ENCODE data around the gene CHFR.
A peak's percentile ranks its signal among the peaks of the same experiment; 100 is the strongest.
"Not testable (repeated sequence)": the region's sequence is repeated elsewhere in the genome, so short reads cannot be mapped to it uniquely, and the experiment has no call there.

The CHFR gene

DNA sequence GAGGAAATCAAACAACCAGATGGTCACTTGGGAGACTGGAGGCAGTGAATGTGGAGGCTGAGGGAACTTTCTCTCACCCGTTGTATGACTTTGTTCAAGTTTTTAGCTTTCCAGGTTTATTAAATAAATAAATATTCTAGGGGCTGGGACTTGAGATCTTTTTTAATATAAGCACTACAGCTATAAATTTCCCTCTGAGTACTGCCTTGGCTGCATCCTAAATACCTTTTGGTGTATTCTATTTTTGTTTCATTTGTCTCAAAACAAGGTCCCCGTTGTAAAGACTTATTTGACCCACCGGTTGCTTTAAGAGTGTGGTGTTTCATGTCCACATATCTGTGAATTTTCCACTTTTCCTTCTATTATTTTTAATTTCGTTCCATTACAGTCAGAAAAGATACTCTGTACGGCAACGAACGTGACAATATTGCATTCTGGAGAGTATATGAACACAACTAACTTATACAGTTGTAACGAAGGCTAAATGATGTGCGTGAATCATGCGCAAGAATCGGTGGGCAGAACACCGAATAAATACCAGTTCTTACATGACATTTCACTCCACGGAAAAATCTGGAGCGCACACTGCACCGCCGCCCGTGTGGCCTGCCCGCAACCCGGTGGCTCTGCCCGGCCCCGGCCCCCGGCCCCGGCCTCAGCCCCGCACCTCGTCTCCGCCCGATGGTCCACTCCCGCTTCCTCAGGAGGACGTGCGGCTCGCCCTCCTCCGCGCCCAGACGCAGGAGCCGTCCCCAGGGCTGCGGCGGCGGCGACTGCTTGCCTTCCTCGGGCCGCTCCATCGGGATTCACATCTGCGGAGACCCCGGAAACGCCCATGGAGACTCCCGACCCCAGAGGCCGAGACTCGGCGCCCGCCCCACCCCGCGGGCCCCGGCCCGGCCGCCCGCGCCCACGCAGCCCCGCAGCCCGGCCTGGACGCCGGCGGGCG is 602 bp downstream of the CHFR start:
- intact Hi-C loops (cut with DNase I), result no loop called here
- DNase-seq, result peak in 6 of 42 donors; percentile 8 to 49 (median 21)

DNA sequence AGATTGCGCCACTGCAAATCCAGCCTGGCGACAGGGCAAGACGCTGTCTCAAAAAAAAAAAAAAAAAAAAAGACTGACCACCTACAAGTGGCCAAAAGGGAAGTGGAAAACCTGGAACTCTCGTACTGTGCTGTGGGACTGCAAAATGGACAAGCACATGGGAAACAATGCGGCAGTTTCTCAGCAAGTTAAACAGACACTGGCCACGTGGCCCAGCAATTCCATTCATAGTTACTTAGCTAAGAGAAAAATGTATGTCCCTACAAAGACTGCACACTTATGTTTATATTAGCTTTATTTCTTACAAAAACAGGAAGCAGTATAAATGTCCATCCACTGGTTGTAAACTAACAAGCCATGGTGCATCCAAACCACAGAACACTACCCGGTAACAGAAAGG is 5.6 kb downstream of the CHFR start:
- intact Hi-C loops (cut with DNase I), result no loop called here
- no peak for DNase-seq

DNA sequence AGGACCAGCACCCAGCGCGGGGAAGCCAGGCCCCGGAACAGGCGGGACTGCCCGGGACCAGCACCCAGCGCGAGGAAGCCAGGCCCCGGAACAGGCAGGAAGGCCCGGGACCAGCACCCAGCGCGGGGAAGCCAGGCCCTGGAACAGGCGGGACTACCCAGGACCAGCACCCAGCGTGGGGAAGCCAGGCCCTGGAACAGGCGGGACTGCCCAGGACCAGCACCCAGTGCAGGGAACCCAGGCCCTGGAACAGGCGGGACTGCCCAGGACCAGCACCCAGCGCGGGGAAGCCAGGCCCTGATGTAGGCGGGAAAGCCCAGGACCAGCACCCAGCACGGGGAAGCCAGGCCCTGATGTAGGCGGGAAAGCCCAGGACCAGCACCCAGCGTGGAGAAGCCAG is 12.8 kb downstream of the CHFR start:
- intact Hi-C loops (cut with DNase I), result not testable (repeated sequence)
- peak in 1 of 42 donors; percentile 16 for DNase-seq

DNA sequence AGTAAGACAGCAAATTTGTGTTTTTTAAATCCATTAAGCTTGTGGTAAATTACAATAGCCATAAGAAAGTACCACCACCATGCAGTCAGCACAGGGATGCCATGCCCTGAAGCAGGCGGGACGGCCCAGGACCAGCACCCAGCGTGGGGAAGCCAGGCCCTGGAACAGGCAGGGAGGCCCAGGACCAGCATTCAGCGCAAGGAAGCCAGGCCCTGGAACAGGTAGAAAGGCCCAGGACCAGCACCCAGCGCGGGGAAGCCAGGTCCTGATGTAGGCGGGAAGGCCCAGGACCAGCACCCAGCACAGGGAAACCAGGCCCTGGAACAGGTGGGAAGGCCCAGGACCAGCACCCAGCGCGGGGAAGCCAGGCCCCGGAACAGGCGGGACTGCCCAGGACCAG is 13.2 kb downstream of the CHFR start:
- intact Hi-C loops (cut with DNase I), result no loop called here
- DNase-seq, result no peak

DNA sequence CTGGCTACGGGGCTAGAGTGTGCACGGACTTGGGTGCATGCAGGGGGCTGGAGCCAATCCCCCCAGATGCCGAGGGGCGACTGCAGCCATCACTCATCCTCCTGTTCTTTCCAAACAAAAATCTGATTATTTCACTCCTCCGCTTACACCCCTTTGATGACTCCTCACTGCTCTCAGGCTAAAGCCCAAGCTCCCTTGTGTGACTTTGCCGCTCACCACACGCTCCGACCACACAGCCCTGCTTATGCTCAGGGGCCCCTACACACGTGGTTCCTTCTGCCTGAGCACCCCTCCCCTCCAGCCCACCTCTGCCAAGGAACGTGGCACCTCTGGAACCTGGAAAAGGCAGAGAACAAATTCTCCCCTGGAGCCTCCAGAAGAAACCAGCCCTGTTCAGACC is 13.7 kb downstream of the CHFR start:
- intact Hi-C loops (cut with DNase I), result no loop called here
- DNase-seq, result no peak

DNA sequence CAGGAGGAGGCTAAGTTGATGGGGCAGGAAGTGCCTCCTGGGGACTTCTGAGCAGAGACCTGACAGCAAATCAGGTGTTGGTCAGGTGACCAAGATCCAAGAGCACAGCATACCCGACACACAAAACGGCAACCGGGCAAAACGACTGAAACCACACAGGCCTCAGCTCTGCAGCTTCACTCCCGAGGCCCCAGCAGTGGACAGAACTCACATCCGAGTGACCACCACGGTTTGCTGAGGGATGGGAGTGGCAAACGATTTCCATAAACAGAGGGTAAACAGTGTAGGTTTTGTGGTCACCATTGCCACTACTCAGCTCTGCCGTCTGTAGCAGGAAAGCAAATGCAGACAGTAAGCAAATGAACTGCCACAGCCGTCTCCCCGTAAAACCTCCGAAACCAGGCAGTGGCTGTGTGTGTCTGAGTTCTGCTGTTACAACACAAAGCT is 14.4 kb downstream of the CHFR start:
- no peak for DNase-seq
- intact Hi-C loops (cut with DNase I), result no loop called here

DNA sequence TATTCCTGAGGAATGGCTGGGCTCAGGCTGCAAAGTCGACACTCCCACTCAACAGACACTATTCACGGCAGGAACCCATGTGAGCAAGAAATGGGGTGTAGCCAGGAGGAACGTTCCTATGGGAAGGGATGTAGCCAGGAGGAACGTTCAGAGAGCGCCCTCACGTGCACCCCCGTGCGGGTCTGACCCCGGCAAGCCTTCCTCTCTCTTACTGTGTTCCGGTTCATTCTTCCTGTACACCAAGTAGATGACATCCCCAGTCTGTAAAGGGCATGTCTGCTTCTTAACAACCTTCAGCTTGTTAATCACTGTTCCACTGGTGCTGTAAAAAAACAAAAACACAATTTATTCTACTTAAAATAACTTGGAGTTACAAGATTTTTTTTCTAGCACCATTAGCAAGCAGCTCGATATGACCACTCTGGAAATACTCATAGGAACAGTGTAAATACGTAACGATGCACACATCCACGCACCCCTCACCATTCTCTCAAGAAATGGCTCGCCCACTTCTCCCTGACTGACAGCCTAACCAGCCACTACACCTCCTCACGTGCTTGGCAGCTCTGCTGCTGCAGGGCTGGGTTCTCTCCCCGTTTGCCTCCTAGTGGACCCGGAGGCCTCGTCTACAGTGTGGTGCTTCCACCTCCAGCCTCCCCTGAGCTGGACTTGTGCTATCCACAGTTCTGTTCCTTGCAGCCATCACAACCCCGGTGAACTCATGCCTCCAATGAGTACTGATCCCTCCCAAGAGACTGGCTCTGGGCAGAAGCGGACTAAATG is 15.1 kb downstream of the CHFR start:
- intact Hi-C loops (cut with DNase I), result no loop called here
- DNase-seq, result peak in 26 of 42 donors; percentile 6 to 63 (median 35)

DNA sequence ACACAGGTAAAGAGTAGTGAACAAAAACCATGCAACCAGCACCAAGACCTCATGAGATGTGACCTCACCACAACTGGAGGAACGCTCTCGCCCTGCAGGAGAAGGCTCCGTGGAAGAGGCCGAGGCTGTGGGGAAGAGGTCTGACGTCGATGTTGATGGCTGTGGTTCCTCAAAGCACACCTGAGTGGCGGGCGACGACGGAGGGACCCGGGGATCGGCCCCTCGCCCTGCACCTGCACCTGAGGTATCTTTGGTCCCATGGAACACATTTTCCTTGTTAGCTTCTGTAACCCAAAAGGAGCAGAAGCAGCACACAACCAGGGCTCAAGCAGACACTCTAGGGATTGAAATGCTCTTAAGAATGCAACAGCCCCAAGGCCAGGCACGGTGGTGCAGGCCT is 17.9 kb downstream of the CHFR start:
- DNase-seq, result no peak
- intact Hi-C loops (cut with DNase I), result no loop called here

DNA sequence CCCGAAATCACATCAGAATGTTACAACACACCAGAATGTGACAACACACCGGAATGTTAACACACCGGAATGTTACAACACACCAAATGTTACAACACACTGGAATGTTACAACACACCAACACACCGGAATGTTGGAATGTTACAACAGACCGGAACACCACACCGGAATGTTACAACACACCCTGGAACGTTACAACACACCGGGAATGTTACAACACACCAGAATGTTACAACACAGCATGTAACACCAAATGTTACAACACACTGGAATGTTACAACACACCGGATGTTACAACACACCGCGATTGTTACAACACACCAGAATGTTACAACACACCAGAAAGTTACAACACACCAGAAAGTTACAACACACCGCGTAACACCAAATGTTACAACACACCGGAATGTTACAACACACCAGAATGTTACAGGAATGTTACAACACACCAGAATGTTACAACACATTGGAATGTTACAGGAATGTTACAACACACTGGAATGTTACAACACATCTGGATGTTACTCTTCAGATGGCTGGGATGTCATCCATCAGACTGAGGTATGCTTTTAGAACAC is 21.1 kb downstream of the CHFR start:
- no peak for DNase-seq
- intact Hi-C loops (cut with DNase I), result no loop called here

DNA sequence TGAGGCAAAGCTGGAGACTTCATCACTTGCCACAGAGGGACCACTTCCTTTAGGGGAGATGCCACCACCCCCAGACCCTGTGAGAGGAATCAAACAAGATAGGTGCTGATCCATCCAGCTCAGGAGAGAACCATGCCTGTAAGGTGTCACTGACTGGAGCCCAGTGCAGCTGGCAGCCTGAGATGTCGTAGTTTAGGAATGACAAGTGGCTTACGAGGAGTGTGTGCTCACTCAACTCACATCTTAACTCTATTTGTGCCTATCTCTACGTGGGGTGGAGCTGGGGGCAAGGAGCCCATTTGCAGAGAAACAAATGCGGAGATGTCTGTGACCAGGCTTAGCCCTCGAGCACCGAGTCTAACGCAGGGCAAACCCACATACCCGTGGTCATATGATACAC is 25.8 kb downstream of the CHFR start:
- DNase-seq, result no peak
- intact Hi-C loops (cut with DNase I), result no loop called here

DNA sequence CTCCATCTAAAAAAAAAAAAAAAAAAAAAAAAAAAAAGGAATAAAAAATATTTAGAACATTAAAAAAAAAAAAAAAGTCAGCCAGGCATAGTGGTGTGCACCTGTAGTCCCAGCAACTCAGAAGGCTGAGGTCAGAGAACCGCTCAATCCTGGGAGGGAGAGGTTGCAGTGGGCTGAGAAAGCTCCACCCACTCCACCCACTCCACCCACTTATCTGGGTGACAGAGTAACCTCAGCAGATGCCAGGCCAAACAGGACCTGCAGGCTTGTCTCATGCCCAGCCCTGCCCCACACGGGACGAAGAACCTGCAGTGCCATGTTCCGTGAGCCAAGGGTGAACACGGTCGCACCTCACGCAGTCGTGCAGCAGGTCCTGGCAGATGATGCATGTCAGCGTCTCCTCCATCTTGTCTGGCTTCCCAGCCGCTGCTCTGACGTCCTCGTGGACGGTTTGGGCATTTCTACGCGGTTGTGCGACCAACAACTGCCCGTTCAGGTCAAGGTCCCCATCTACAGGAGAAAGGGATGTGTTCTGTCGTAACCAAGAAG is 28.6 kb downstream of the CHFR start:
- no peak for DNase-seq

DNA sequence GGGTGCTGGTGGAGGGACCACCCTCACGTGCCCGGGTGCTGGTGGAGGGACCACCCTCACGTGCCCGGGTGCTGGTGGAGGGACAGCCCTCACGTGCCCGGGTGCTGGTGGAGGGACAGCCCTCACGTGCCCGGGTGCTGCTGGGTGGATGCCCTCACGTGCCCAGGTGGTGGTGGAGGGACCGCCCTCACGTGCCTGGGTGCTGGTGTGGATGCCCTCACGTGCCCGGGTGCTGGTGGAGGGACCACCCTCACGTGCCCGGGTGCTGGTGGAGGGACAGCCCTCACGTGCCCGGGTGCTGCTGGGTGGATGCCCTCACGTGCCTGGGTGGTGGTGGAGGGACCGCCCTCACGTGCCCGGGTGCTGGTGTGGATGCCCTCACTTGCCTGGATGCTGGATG is 30.4 kb downstream of the CHFR start:
- DNase-seq; intact Hi-C loops (cut with DNase I): not testable (repeated sequence)

More for the DNA sequence above, 28.6 kb downstream of the CHFR start:
- intact Hi-C loops (cut with DNase I), result no loop called here

DNA sequence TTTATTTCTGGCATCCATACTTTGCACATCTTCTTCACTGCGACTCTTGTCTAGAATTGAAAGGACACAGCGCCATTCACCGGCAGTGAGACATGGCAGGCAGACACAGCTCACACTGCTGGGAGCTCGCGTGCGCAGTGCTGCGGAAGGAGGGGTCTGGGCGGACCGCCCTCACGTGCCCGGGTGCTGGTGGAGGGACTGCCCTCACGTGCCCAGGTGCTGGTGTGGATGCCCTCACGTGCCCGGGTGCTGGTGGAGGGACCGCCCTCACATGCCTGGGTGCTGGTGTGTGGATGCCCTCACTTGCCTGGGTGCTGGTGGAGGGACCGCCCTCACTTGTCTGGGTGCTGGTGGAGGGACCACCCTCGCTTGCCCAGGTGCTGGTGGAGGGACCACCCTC is 30.8 kb downstream of the CHFR start:
- intact Hi-C loops (cut with DNase I), result no loop called here

DNA sequence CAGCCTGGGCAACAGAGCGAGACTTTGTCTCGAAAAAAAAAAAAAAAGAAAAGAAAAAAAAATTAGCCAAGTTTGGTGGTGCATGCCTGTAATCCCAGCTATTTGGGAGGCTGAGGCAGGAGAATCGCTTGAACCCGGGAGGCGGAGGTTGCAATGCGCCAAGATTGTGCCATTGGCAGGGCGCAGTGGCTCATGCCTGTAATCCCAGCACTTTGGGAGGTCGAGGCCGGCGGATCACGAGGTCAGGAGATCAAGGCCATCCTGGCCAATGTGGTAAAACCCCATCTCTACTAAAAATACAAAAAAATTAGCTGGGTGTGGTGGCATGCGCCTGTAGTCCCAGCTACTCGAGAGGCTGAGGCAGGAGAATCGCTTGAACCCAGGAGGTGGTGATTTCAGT is 32.2 kb downstream of the CHFR start:
- DNase-seq; intact Hi-C loops (cut with DNase I): not testable (repeated sequence)

More for the DNA sequence above, 30.8 kb downstream of the CHFR start:
- DNase-seq, result no peak

DNA sequence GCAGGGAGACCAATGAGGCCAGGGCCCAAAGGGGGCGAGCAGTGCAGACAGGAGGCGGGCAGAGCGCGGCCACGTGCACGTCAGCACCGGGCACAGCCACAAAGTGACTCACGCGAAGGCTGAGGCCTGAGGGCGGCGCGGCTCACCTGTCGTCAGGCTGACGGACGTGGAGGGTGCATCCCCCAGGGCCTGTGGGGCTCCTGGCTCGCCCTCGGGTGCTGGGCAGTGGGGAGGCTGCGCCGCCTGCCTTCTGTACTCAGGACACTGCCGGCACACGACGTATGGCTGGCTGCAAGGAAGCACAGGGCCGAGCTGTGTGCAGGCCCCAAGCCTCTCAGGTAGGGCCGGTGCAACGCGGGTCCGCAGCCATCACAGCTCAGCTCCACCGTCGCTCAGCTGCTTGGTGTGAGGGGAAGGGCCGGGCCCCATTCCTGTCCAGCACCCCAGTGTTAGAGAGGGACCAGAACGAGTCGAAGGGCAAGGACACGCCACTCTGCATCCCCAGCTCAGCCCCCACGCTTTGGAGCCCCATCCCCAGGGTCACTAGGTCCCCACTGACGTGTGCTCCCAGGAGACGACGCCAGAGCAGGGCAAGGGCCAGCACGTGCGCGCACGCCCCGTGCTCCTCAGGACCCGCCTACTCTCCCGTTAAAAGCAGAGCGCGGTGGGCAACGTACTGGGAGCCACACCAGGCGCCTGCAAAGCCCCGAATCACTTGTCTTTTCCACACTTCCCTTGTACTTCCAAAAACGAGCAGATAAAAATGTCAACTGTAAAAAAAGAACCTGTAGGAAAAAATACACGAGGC is 33.9 kb downstream of the CHFR start:
- intact Hi-C loops (cut with DNase I), result no loop called here

DNA sequence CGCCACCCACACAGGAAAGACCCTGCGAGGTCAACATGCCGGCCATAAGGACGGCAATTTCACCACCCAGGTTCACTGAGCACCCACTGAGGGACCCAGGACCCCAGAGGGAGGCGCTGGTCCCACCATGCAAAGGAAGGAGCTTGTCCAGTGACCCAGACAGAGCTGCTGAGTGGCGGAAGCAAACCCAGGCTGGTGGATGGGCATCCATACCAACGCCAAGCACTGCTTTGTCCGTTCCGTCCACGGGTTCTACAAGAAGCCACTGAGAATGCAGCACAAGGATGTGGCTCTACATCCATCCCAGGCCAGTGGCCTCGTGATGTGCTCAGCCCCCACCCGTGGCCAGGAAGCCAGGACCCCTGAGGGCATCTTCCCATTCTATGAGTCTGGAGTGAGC is 34.9 kb downstream of the CHFR start:
- DNase-seq, result no peak

More for the DNA sequence above, 33.9 kb downstream of the CHFR start:
- DNase-seq, result no peak

DNA sequence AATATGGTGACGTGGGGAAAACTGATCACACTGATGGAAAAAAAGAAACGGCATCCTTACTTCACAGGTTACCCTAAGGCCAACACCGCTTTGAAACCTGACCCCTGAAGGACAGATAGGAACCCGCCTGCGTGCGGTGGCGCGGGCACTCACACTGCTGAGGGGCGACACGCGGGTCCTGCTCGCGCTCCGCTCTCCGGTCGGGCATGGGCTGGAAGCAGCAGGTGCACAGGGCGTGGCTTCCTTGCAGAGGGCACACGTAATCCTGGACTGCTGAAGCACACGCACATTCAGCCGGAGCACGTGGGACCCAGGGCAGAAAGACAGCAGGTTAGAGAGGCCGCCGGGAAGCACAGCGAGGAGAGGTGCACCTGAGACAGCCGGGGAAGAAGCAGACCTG is 35.9 kb downstream of the CHFR start:
- intact Hi-C loops (cut with DNase I), result no loop called here
- no peak for DNase-seq

More for the DNA sequence above, 34.9 kb downstream of the CHFR start:
- intact Hi-C loops (cut with DNase I), result no loop called here

DNA sequence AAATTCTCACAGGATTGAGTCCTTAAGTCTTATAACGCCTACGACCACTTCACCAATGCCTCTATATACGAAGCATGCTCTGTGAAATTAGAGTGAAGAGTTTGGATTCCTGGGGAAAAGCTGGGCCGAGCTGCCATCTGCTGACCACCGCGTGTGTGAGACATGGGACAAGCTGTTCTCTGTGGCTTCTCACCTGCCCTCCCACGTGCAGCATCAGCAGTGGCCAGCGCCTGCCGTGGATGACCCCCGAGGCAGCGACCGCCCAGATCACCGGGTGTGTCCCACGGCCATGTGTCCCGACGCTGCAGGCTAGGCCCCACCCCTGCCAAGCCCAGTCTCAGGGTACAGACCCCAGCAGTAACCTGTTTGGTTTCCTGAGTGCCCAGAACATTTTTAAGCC is 37.1 kb downstream of the CHFR start:
- DNase-seq, result no peak
- intact Hi-C loops (cut with DNase I), result no loop called here

DNA sequence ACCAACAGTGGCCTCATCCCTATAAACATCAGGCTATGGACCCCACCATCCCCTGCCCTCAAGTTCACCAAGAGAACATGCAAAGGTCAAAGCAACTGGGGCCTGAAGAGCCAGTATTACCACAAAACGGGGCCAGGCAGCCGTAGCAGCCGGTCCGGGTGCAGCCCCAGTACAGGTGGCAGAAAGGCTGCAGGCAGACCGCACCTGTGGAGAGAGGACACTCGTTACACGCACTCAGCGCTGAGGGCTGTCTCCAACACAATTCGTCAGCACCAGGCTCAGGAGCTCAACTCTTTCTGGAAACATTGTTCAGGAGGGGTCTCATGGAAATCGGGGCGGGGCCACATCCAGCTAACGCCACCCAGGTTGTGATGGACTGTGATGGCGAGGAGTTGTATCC is 38.9 kb downstream of the CHFR start:
- intact Hi-C loops (cut with DNase I), result no loop called here
- no peak for DNase-seq

Measured in head of caudate nucleus (tissue), 42 donors.